H1 (cell line): ENCODE results near the gene PTTG1IP2. TPM values are rescaled to one million over a fixed set of nuclear protein-coding genes. Genes with fewer than 3 reads are reported as not detected.

ENCODE experiments used
- CTCF ChIA-PET: fragments of 300-600 bp; sonication (Branson Sonifier 250); formaldehyde crosslinking; loops from one replicate; lab custom pipeline; 2021; ENCODE audit not compliant: partially characterized antibody; lab: Charles Lee
- POLR2A ChIA-PET: fragments of 300-600 bp; sonication (Branson Sonifier 250); formaldehyde crosslinking; loops from one replicate; lab custom pipeline; 2021; ENCODE audit warnings: inconsistent platforms; ENCODE audit not compliant: partially characterized antibody; lab: Charles Lee
- DNase-seq, 2 experiments: peaks; one replicate each; pipeline versions ENCODE4 v3.0.0 to v3.0.0-alpha.2; 2010 to 2022; ENCODE audit warnings: low spot score in 2 of 2, low read depth in 1 of 2, mixed read lengths in 1 of 2
- FAIRE-seq: peaks from 2 replicates; lab custom pipeline; 2011; peaks lifted over from hg19 to GRCh38; lab: Jason Lieb, UNC
- H2AFZ ChIP-seq: 2 replicates; pipeline ENCODE4 v1.8.1; 2012; ENCODE audit warnings: low read length, inconsistent platforms
- H2AK5ac ChIP-seq: 2 replicates; pipeline ENCODE4 v1.6.1; 2013; ENCODE audit warnings: low read depth, low read length
- H2BK120ac ChIP-seq: replicated peaks from 2 replicates; pipeline ENCODE3; 2013; ENCODE audit warnings: low read depth, low read length, inconsistent platforms
- H2BK12ac ChIP-seq: 2 replicates; pipeline ENCODE4 v1.6.1; 2013; ENCODE audit warnings: low read depth, low read length
- H2BK15ac ChIP-seq: 2 replicates; pipeline ENCODE4 v1.6.1; 2013; ENCODE audit warnings: low read length
- H2BK20ac ChIP-seq: 2 replicates; pipeline ENCODE4 v1.6.1; 2013; ENCODE audit warnings: low read length
- H2BK5ac ChIP-seq: 2 replicates; pipeline ENCODE4 v1.6.1; 2013; ENCODE audit warnings: low read depth, low read length
- H3K14ac ChIP-seq: 2 replicates; pipeline ENCODE4 v1.6.1; 2013; ENCODE audit warnings: inconsistent platforms; ENCODE audit not compliant: insufficient read length
- H3K18ac ChIP-seq: 2 replicates; pipeline ENCODE4 v1.6.1; 2013; ENCODE audit warnings: low read length; ENCODE audit errors: extremely low read depth
- H3K23ac ChIP-seq: 2 replicates; pipeline ENCODE4 v1.6.1; 2013; ENCODE audit warnings: inconsistent platforms; ENCODE audit not compliant: insufficient read length
- H3K23me2 ChIP-seq: 2 replicates; pipeline ENCODE4 v1.6.1; 2013; ENCODE audit warnings: low read depth, low read length
- H3K27ac ChIP-seq: 2 replicates; pipeline ENCODE4 v1.6.1; 2011; ENCODE audit warnings: low read depth, low read length, inconsistent platforms
- H3K27me3 ChIP-seq, 4 experiments: replicated peaks in 1 of 4; 1 replicate in 1 of 4; 2 replicates in 3 of 4; pipeline versions ENCODE4 v1.6.1 to v1.8.1; 2011 to 2013; ENCODE audit warnings: low read length in 3 of 4, mild to moderate bottlenecking in 3 of 4, inconsistent platforms in 2 of 4, mixed read lengths in 2 of 4, moderate library complexity in 1 of 4; ENCODE audit not compliant: control insufficient read depth in 3 of 4, insufficient read depth in 3 of 4; ENCODE audit errors: extremely low read depth in 1 of 4
- H3K36me3 ChIP-seq, 4 experiments: 2 replicates each; pipeline versions ENCODE4 v1.6.1 to v1.8.1; 2011 to 2013; ENCODE audit warnings: mild to moderate bottlenecking in 4 of 4, low read length in 3 of 4, moderate library complexity in 2 of 4, control low read depth in 1 of 4, inconsistent platforms in 1 of 4; ENCODE audit not compliant: insufficient read depth in 4 of 4, control insufficient read depth in 2 of 4
- H3K4ac ChIP-seq: replicated peaks from 2 replicates; pipeline ENCODE3; 2013; ENCODE audit warnings: low read length, low read depth, mixed read lengths, inconsistent platforms; ENCODE audit not compliant: insufficient read length
- H3K4me1 ChIP-seq, 4 experiments: replicated peaks in 1 of 4; 1 replicate in 1 of 4; 2 replicates in 3 of 4; pipeline versions ENCODE4 v1.6.1 to v1.8.1; 2011 to 2013; ENCODE audit warnings: low read length in 3 of 4, inconsistent platforms in 2 of 4, mixed read lengths in 1 of 4; ENCODE audit not compliant: insufficient read depth in 4 of 4, control insufficient read depth in 3 of 4
- H3K4me2 ChIP-seq, 2 experiments: 2 replicates each; pipeline versions ENCODE4 v1.6.1 to v1.8.1; 2011 to 2013; ENCODE audit warnings: low read depth in 2 of 2, low read length in 2 of 2, control low read depth in 1 of 2, inconsistent platforms in 1 of 2, mild to moderate bottlenecking in 1 of 2; ENCODE audit not compliant: insufficient read depth in 1 of 2
- H3K4me3 ChIP-seq, 4 experiments: fragments of 200-600, 300-600 bp in 1 of 4; sonication (generic), shearing (Covaris generic), sonication (Bioruptor Twin) in 1 of 4; 2 replicates each; pipeline versions ENCODE4 v1.5.1 to v1.8.1; 2011 to 2016; ENCODE audit warnings: low read length in 4 of 4, low read depth in 3 of 4, control low read depth in 2 of 4, inconsistent platforms in 2 of 4, mild to moderate bottlenecking in 2 of 4, mixed read lengths in 1 of 4, moderate library complexity in 1 of 4; ENCODE audit not compliant: insufficient read depth in 2 of 4; ENCODE audit errors: extremely low read depth in 1 of 4
- H3K56ac ChIP-seq: replicated peaks from 2 replicates; pipeline ENCODE3; 2013; ENCODE audit warnings: low read depth, mild to moderate bottlenecking, mixed read lengths, low read length, inconsistent platforms; ENCODE audit not compliant: insufficient read length
- H3K79me1 ChIP-seq: 2 replicates; pipeline ENCODE4 v1.6.1; 2013; ENCODE audit warnings: low read depth, low read length, control low read depth
- H3K79me2 ChIP-seq, 2 experiments: 2 replicates each; pipeline versions ENCODE4 v1.6.1 to v1.8.1; 2012 to 2013; ENCODE audit warnings: low read length in 2 of 2, mild to moderate bottlenecking in 2 of 2, inconsistent platforms in 1 of 2; ENCODE audit not compliant: insufficient read depth in 2 of 2, control insufficient read depth in 1 of 2
- H3K9ac ChIP-seq, 4 experiments: replicated peaks in 1 of 4; 1 replicate in 1 of 4; 2 replicates in 3 of 4; pipeline versions ENCODE4 v1.6.1 to v1.8.1; 2011 to 2013; ENCODE audit warnings: low read depth in 3 of 4, low read length in 3 of 4, control low read depth in 2 of 4, mild to moderate bottlenecking in 2 of 4, moderate library complexity in 2 of 4, inconsistent platforms in 1 of 4; ENCODE audit errors: extremely low read depth in 1 of 4
- H3K9me3 ChIP-seq, 2 experiments: 2 replicates each; pipeline versions ENCODE4 v1.6.1 to v1.8.1; 2012 to 2013; ENCODE audit warnings: mild to moderate bottlenecking in 2 of 2, moderate library complexity in 2 of 2, control low read depth in 1 of 2, inconsistent platforms in 1 of 2, low read depth in 1 of 2, low read length in 1 of 2, mixed read lengths in 1 of 2; ENCODE audit not compliant: insufficient read depth in 2 of 2
- H4K20me1 ChIP-seq, 2 experiments: replicated peaks in 1 of 2; 2 replicates each; pipeline versions ENCODE3 to v1.8.1; 2011 to 2013; ENCODE audit warnings: inconsistent platforms in 2 of 2, low read length in 2 of 2, mild to moderate bottlenecking in 1 of 2; ENCODE audit not compliant: insufficient read depth in 2 of 2, control insufficient read depth in 1 of 2
- H4K5ac ChIP-seq: 2 replicates; pipeline ENCODE4 v1.6.1; 2013; ENCODE audit warnings: low read length, low read depth, mixed read lengths, inconsistent platforms; ENCODE audit not compliant: insufficient read length
- H4K8ac ChIP-seq: 2 replicates; pipeline ENCODE4 v1.8.0; 2013; ENCODE audit warnings: mild to moderate bottlenecking, moderate library complexity, low read length, inconsistent platforms; ENCODE audit not compliant: insufficient read depth; ENCODE audit errors: extremely low read depth
- H4K91ac ChIP-seq: replicated peaks from 2 replicates; pipeline ENCODE3; 2013; ENCODE audit warnings: low read length, mixed read lengths, inconsistent platforms; ENCODE audit not compliant: insufficient read length
- CHD1 ChIP-seq: IDR thresholded peaks from 2 replicates; pipeline ENCODE4 v1.6.1; 2012; ENCODE audit warnings: low read depth, low read length, improper control_type of control experiment
- CHD2 ChIP-seq: IDR thresholded peaks from 2 replicates; pipeline ENCODE4 v1.6.1; 2012; ENCODE audit warnings: low read length, improper control_type of control experiment
- EGR1 ChIP-seq: IDR thresholded peaks from 2 replicates; pipeline ENCODE4 v1.6.1; 2011; ENCODE audit warnings: low read depth, low read length, borderline replicate concordance
- POU5F1 ChIP-seq: IDR thresholded peaks from 2 replicates; pipeline ENCODE4 v1.6.1; 2011; ENCODE audit warnings: low read depth, mild to moderate bottlenecking, low read length, moderate library complexity
- RAD21 ChIP-seq, 2 experiments: IDR thresholded peaks in 1 of 2; conservative IDR thresholded peaks in 1 of 2; 2 replicates each; pipeline ENCODE4 v1.6.1; 2011; ENCODE audit warnings: low read depth in 2 of 2, low read length in 2 of 2, improper control_type of control experiment in 1 of 2, inconsistent platforms in 1 of 2, mild to moderate bottlenecking in 1 of 2, moderate library complexity in 1 of 2
- RXRA ChIP-seq: IDR thresholded peaks from 2 replicates; pipeline ENCODE4 v1.6.1; 2011; ENCODE audit warnings: low read depth, mild to moderate bottlenecking, low read length, moderate library complexity; ENCODE audit not compliant: insufficient read depth
- SP4 ChIP-seq: IDR thresholded peaks from 2 replicates; pipeline ENCODE4 v1.6.1; 2012; ENCODE audit warnings: low read length, inconsistent platforms
- SRF ChIP-seq: IDR thresholded peaks from 2 replicates; pipeline ENCODE4 v1.6.1; 2011; ENCODE audit warnings: mild to moderate bottlenecking, low read depth, low read length, moderate library complexity
- TAF1 ChIP-seq: IDR thresholded peaks from 2 replicates; pipeline ENCODE4 v1.6.1; 2011; ENCODE audit warnings: mild to moderate bottlenecking, low read depth, low read length
- WGBS, 2 experiments: shearing (Covaris generic) in 1 of 2; methylation state at CpG; one replicate each; pipeline versions ENCODE4 v1.1.6 to v1.1.7; 2013 to 2015; ENCODE audit warnings: low lambda C conversion rate in 2 of 2, mixed read lengths in 2 of 2, inconsistent platforms in 1 of 2, low coverage in 1 of 2, missing lambda C conversion rate in 1 of 2; ENCODE audit not compliant: insufficient replicate concordance in 2 of 2, insufficient coverage in 1 of 2, insufficient read length in 1 of 2; ENCODE audit errors: extremely low coverage in 1 of 2, missing lambda C conversion rate in 1 of 2; 5-methylcytosine and 5-hydroxymethylcytosine counted together
- polyA plus RNA-seq, 7 experiments: library from polyadenylated mRNA; depleted of rRNA in 3 of 7; stranded (reverse) in 5 of 7; unstranded in 2 of 7; fragments of >200 nt in 5 of 7; fragments of 200-250 nt in 2 of 7; gene quantifications; 1 replicate in 5 of 7; 2 replicates in 1 of 7; 4 replicates in 1 of 7; pipeline versions ENCODE4 v1.2.1 to v1.2.3, GENCODE V29; 2011 to 2013; ENCODE audit warnings: missing spikeins in 2 of 7, mixed read lengths in 2 of 7
- total RNA-seq: library from RNA; stranded (reverse); fragmentation: NEBNext Ultra II Directional; extraction: Animal tissue kit (Norgen Biotek cat#: 25700); gene quantifications from 2 replicates; pipeline ENCODE4 v1.2.1, GENCODE V29; 2021

PTTG1IP2 gene
- total and polyA plus RNA-seq, 2 of the 8 experiments (the other 6 are each of a cell fraction or from before 2014, with no cell fraction given) = not detected

GRCh38 chr7:90507692-90508091, 38.3 kb downstream of the PTTG1IP2 start:
- Histone ChIP-seq H3K79me1 (no peaks in the 10 kb centered on the region), H3K4me3 (no peak overlapping the region), H2BK12ac (no peak overlapping the region), H4K8ac (no peak overlapping the region), H3K18ac (no peak overlapping the region), H3K79me2 (no peaks in the 10 kb centered on the region), H2AK5ac (no peak overlapping the region), H3K4ac (no peak overlapping the region), H3K9ac (no peak overlapping the region), H2BK5ac (no peak overlapping the region), H2BK20ac (no peak overlapping the region), H4K91ac (no peak overlapping the region), H3K23ac (no peak overlapping the region), H4K20me1 (no peaks in the 10 kb centered on the region), H3K9me3 (no peaks in the 10 kb centered on the region), H3K4me1 (no peaks in the 10 kb centered on the region), H2AFZ (no peak overlapping the region), H3K4me2 (no peak overlapping the region), H3K36me3 (no peaks in the 10 kb centered on the region), H3K27ac (no peak overlapping the region), H3K23me2 (no peaks in the 10 kb centered on the region), H2BK15ac (no peak overlapping the region), H3K14ac (no peak overlapping the region), H2BK120ac (no peak overlapping the region), H4K5ac (no peak overlapping the region), H3K27me3 (no peaks in the 10 kb centered on the region), H3K56ac (no peak overlapping the region)
- ChIA-PET POLR2A (interaction anchor here (1.3 kb wide), 1 partner anchor 87 kb away, joined by 3 read pairs; no protein-coding TSS in a partner anchor), CTCF (interaction anchor here (0.9 to 2.0 kb wide), 2 partner anchors 10 to 12 kb away, joined by 3 to 4 read pairs; no protein-coding TSS in a partner anchor)
- DNase-seq = no peak
- TF ChIP-seq POU5F1 (no peak), RXRA (no peak), SP4 (no peak), EGR1 (no peak), RAD21 (IDR thresholded peaks at IDR 0.05 in 1 of 2, conservative IDR thresholded peaks at IDR 0.05 in 1 of 2; ENCODE audit: low read depth in 2 of 2, low read length in 2 of 2) (no peak), CHD2 (no peak), TAF1 (no peak), SRF (no peak), CHD1 (no peak)
- no peak for FAIRE-seq
- whole genome bisulfite sequencing, 2 experiments = 91% methylated on average over 1 of the region's 1 CpG; no CpG with 5 or more reads in 1 of the 2 experiments
